ENCODE data around the gene EBF3.

Gene EBF3

DNA sequence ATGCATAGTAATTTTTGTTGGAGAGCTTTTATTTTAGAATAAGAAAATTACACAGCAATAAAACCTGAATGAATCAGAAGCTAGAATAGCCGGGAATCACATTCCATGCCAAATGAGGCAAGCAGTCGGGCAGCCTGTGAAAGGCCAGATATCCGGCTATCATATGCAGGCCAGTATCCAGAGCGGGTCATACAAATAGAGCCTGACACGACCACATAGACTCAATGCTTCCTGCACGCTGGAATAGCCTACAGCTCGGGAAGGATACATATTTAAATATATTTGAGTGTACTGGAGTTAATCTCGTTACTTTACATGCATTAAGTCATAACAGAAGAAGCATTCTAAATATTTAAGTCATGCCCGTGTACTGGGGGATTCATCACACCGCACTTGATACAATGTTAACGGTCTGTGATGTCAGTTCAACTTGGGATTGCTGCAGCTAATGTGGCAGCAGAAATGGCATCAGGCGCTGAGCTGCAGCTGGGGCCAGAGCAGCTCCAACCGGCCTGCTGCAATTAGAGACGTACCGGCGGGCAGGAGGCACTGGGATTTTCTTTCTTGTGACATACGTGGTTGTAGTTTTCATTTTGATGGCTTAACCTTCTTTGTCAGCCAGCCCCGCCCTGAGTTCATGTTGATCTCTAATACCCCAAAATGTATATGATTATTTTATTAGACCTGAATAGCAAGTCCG is 112.0 kb downstream of the EBF3 start:
- no peak for DNase-seq (ENCODE audit: low read depth)

DNA sequence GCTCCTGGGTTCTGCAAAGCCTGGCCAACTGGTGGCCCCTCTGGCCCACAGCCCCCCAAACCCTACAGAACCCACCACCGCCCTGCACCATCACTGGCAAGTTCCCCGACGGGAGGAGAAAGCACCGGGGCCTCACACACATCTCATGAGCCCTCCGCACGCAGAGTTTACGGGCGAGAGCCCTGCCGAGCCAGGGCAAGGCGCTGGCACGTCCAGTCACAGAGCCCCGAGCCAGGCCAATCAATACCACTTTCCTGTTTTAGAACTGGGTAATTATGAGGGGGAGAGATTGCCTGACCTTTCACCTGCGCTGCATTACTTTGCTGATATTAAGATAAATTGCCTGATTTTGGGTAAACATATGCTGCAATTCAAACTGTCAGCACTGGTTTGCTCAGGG is 113.3 kb downstream of the EBF3 start:
- DNase-seq (ENCODE audit: low read depth): no peak

DNA sequence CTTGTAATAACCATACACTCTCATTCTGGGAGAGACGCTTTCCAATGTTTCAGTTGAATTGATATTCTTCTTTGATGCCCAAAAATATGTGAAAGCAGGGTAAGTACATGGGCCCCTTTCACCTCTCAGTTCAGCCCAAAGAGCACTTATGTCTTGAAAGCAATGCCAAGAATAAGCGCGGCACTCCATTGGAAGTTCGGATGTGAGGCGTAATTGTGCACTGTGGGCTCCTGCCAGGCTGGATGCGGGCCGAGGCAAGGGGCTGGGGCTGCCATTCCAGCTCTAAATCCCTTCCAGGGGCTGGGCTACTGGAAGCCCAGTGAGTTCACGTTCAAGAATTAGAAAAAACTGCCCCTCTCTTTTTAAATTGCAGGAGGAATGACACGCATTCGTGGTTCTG is 113.8 kb downstream of the EBF3 start:
- DNase-seq (ENCODE audit: low read depth): no peak

DNA sequence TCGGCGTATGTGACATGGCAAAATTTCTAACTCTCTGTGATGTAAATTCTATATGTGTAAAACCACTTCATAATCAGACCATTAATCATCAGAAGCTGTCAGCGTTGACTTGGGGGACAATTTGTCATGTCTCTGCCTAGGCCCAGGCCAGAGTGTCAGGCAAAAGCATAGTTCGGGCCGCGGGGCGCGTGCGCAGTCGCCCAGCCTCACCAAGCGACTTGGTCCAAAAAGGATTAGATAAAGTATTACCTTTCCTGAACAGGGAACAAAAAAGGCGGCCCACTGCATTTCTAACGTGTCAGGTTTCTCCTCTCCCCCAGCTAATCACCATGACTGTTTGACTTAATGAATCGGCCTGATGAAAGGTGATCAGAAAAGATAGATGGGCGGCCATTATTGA is 114.2 kb downstream of the EBF3 start:
- DNase-seq (ENCODE audit: low read depth): no peak

DNA sequence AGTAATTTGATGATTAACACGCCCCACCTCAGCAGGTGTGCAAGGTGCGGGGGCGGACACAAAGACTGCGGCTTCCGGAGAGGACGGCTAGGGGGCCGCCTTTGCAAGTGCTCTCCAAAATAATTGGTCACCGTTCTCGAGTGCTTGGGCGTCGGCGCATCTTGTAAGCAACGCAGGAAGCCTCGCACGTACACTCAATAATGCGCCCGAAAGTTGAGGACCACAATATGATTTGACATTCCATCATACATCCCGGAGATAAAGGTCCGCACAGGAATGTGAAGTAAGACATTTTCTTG is 114.7 kb downstream of the EBF3 start:
- DNase-seq (ENCODE audit: low read depth): no peak

DNA sequence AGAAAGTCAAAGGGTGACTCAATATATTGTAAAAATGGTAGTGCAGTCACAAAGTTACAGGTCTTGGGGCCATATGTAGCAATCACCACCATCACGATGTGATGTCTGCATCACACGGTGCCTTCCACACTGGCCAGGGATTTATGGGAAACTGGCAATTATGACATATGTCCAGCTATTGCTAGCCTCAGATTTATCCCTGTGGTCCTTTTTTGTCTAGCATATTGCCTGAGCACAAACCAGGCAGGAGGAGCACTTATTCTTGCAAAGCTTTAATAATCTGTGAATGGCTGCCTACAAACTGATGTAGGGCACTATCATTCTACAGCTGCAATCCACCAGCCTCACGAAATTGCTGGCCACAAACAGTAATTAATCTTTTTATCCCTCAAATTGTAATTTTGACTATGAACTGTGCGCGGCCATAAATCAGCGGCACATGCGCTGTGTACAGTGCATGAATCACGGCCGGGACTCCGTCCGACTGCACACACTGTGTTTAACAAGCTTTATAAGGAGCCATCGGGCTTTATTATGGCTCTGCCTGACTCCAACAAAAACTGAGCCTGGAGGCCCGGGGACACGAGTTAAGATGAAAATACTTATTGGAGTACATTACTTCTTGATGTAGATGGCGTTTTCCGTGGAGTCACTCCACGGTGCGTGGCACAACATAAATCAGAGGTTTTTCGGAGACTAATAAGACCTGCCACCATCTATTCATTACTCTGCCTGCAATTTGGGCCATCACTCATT is 115.2 kb downstream of the EBF3 start:
- no peak for DNase-seq (ENCODE audit: low read depth)

DNA sequence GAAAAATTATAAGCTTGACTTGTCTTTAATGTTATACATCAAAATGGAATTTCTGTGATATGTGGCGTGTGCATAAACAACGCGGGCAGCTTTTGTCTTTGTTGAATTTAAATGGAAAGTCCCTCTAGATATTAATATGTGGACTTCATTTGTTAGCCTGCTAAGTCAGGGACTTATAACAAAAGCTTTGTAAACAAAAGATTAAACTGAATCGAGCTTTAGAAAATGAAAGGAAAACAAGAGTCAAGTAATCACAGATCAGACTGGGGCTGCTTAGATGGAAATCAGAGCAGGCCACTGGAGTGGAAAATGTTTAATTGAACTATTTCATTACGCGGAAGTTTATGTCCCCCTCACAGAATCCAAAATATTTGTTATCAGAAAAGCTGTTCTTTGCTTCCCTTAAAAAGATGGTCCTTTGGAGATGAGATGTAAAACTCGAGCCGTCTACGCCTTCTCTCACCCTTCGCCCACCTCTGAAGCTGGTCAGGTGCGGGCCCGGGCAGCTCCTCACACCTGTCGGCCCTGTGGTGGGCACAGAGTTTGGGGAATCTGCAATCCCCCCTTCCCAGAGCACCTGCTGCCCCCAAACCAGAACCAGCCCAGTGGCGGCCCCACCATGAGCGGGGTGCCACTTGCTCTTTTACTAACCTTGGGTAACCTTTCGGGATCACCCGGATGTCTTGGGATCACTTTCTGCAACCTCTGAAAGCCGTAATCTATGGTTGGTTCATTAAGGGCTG is 116.2 kb downstream of the EBF3 start:
- DNase-seq (ENCODE audit: low read depth): no peak

DNA sequence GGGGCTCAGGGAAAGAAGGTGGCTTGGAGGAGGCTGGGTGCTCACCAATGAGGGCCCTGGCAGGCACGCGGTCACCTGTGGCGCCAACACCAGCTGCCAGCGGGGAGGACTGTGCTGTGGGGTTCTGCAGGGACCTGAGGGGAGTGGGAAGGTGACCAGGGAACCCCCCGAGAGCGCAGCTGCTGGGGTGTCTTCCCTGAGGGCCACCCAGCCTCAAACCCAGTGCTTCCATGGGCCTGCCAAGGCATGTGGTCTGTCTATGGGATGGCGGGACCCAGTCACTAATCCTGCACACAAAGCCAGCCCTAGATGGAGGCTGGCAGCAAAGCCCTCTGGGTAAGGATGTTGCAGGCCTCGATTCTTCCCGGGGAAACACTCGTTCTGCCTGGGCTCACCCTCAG is 117.1 kb downstream of the EBF3 start:
- DNase-seq (ENCODE audit: low read depth): no peak

DNA sequence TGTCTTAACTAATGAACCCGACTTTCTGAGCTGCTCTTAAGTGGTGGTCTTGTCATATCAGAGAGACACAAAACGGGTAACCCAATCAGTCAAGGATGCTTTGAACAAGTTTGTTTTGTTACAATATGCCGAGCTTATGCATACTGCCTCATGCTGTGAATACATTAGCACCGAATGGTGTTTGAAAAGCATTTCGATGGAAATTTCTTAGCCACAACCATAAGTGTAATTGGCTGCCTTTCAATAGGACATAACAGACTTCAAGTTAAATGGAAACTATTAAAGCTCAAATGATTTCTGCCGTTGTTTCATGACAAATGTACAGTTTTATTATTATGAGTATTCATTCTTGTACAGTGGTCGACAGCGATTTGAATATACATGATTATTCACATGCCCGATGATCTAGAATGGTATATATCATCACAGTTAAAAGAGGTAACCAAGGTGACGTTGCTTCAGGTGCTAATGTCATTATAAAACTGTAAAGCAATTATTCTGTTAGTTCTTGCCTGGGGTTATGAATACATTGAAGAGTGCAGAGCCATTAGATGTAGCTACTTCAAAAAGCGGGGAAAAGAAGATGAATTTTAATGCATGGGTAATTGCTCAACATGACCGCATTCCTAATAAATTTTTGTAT is 118.8 kb downstream of the EBF3 start:
- DNase-seq (ENCODE audit: low read depth): no peak

DNA sequence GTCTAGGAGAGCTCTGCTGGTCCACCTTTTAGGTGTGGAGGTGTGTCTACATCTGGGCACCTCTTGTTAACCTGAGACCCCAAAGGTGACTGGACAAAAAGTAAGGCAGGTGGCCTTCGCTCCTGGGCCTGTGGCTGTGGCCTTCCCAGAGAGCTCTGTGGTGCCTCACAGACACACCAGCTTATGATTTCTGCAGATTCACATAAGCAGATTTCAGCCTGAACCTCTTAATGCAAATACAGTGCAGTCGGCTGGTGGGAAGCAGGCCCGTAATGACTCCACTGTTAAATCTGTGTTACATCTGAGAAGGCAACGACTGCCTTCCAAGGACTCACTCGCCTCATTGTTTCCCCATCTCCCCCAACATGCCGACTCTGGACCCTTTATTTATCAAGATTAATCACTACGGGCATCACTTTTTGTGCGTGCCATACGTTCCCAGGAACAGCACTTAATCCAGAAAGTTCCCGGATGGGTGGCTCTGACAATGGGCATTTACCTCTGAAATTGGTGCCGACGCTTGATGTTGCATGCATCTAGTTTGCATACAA is 119.8 kb downstream of the EBF3 start:
- no peak for DNase-seq (ENCODE audit: low read depth)

DNA sequence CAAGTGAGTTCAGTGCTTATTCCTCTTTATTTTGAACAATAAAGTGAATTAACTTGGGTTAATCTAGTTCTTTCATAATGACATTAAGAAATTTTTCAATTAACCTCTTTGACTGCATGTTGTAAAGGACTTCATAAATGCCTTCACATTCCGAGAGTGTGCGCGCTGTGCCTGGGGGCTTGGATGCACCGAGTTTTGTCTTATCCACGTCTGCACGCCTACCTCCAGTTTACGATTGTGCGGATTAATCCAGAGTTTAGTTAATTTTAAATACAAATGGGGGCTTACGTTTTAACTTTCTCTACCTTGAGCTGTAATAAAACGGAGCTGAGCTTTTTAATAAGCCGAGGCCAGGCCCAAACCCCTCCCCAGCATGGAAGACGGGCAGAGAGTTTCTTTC is 120.4 kb downstream of the EBF3 start:
- DNase-seq (ENCODE audit: low read depth): no peak

DNA sequence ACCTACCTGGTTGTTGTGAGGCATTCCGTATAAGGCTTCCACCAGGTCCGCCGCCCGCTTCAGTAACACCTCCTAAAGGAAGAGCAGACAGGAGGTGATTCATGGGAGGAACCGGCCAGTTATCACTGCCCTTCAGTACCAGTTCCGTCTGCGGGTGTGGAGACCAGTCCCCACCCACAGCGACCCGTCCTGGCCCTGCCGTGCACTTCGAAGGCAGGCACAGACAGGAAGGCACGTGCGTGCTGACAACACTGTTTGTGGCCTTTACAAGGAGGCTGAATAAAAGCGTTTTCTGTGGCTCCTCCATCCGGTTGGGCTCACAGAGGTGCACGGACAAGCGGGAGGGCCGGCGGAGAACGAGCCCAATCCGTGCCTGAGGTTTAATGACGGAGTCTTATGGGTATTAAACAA is 120.9 kb downstream of the EBF3 start:
- no peak for DNase-seq (ENCODE audit: low read depth)

DNA sequence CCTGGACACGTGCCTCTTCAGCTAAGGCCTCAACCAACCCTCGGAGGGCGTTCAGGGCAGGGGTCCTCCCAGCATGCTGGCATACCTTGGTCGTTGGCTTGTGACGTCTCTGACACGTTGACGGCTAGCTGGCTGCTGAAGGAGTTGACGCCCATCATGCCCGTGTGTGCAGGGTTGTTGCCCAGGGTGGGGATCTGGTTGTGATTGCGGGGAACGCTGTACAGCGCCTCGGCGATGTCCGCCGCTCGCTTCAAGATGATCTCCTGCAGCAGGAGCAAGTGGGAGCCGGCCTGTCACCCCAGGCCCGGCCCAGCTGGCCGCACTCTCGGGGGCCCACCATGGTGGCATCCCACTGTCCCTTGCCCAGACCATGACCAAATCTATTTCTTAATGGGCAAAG is 122.0 kb downstream of the EBF3 start:
- no peak for DNase-seq (ENCODE audit: low read depth)

DNA sequence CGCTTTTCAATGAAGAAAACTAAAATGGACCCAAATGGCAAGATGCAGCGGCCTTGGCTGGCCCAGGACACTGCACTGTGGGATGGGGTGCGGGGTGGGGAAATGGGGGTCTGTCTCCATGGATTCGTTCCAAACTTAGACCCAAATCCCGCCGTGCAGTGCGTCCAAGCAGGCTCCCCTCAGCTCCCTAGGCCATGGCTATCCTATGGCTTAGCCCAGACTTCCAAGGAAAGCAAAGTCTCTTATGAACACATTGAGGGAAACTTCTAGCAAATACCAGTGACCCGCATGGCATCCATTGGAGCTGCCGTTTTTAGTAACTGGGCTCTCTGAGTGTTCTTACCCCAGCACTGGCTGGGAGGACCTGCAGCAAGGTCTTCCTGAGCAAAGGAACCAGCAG is 122.5 kb downstream of the EBF3 start:
- no peak for DNase-seq (ENCODE audit: low read depth)

DNA sequence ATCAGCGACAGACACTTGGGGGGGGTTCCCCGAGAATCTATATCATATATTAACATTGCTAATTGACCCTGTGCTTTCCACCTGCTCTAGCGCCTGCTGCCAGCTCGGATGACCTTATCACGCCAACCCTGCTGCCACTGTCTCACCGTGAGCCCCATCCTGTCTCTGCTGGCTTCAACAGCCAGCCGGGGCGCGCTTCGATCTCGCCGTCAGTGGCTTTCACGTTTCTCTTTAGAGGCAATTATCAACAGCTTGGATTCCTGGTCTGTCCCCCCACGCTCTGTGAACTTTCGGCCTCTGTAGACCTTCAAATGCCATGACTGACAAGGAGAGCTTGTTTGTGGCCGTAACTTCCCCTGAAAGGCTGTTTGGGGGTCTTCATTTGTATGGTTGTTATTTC is 123.0 kb downstream of the EBF3 start:
- no peak for DNase-seq (ENCODE audit: low read depth)

DNA sequence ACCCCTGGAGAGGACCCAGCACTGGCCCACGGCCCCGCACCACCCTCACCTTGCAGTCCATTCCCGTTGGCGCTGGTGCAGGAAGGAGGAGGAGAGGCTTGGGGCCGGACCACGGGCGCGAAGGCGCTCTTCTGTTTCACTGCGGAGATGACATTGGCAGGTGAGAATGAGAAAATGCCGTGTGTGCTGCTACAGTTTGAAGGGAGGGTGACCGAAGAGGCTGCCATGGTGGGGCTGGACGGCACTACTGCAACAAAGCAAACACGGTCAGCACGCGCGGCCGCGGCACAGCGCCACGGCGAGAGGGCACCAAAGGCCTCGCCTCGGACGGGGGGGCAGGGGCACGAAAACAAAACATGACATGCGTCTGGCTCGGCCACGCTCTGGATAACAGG is 123.9 kb downstream of the EBF3 start:
- DNase-seq (ENCODE audit: low read depth): no peak

DNA sequence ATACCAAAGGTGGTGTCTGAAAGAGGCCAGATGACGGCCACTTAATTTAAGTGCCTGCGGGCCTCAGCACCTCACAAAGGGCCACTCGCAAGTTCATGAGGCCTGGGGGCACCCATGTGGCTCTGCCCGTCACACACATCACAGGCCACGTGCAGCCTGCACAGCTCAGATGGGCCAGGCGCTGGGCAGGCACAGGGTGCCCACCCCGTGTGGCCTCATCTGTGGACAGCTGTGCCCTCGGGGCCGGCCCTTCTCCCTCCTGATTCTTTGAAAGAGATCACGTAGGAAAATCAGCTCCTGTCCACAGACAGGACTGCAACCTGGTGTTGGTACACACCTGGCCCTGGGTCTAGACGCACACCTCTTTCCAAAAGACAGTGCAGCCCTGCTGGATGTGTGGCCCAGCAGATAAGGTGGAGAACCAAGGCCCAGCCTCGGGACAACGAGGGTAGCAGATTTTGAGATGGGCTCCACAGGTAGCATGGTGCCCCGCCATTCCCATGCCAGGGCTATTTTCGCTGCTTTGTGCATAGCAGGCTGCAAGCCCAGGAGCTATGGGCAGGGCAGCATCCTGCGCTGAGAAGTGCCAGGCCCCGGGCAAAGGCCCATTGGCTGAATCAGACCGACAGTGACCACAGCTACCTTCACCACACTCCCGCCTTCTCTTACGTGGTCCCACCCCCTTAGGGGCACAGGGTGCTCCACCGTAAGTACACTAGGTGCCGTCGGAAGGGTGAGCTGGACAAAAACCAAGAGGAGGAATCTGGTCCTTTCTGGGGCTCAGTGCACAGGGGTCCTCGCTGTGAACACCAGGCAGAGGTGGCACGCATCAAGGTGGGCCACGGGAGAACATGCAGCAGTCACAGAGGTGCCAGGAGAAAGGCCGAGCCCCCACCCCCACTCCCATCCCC is 124.5 kb downstream of the EBF3 start:
- no peak for DNase-seq (ENCODE audit: low read depth)

DNA sequence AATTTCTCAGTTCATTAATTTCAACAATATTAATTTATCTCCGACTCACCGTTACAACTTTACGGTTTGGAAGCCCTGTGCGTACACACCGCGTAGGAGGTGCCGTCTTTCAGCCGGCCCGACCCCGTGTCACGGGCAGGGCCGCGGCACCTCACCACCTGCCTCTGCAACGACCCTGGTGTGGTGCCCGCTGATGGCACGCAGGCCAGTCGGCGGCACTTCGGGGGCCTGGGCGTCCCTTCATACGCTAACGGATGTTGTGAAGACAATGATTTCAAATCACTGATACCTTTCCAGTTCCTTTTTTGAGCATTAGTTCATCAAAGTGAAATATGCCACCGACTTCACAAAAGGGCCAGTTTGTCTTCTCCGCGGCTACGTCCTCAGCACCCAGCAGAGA is 125.3 kb downstream of the EBF3 start:
- DNase-seq (ENCODE audit: low read depth): no peak

DNA sequence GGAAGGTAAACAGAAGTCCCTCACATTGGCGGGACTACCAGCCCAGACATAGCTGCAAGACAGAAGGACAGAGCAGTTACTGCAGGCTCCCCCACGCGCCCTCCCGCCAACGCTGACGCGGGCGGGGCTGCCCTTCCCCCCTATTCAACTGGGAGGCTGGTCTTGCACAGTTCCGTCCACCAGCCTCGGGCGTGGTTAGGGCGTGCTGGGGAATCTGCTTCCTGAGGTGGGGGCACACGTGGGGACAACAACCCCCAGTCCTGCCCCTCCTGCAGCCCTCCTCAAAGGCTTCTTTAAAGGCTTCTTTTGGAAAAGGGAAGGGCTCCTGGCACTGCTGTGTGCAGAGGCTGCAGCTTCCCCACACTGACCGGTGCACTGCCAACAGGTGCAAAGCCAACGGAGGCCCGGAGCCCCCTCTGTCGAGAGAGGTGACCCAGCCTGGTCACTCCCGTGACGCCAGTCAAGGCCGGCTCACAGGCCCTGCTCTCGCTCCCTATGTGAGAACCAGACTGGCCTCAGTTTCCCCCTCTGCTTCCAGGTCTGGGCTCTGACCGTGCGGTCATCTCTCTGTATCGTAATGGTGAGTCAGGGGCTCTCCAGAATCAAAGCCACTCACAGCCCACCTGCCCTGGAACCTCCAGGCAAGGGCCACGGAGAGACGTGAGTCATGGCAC is 126.0 kb downstream of the EBF3 start:
- no peak for DNase-seq (ENCODE audit: low read depth)

DNA sequence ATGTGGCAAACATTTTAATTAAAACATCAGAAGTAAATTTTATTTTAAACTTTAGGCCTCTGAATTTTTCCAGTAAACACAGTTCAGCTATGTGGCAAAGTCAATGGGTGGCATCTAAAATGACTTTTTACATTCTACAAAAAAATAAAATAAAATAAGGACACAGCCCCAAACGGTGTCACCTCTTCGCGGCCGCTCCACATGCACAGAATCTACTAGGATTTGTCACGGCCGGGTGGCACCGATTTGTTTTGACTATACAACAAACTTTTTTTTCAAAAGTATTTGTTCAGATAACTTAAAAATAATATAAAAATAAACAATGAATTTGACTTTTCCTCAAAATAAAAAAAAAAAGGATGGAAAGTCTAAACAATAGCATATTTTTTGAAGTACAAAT is 127.8 kb downstream of the EBF3 start:
- DNase-seq (ENCODE audit: low read depth): no peak

Measured in activated T-helper 1 cell treated with Interleukin-2 at 50 U/mL for 16 hours (primary cell).